Fibroblast of skin of back (primary cell): ENCODE measurements around the gene FUT3.
"Not testable (repeated sequence)": the region's sequence is repeated elsewhere in the genome, so short reads cannot be mapped to it uniquely, and the experiment has no call there.

Source experiments
- DNase-seq: peaks from one replicate; pipeline ENCODE4 v3.0.0-alpha.2; 2013

FUT3 gene

DNA sequence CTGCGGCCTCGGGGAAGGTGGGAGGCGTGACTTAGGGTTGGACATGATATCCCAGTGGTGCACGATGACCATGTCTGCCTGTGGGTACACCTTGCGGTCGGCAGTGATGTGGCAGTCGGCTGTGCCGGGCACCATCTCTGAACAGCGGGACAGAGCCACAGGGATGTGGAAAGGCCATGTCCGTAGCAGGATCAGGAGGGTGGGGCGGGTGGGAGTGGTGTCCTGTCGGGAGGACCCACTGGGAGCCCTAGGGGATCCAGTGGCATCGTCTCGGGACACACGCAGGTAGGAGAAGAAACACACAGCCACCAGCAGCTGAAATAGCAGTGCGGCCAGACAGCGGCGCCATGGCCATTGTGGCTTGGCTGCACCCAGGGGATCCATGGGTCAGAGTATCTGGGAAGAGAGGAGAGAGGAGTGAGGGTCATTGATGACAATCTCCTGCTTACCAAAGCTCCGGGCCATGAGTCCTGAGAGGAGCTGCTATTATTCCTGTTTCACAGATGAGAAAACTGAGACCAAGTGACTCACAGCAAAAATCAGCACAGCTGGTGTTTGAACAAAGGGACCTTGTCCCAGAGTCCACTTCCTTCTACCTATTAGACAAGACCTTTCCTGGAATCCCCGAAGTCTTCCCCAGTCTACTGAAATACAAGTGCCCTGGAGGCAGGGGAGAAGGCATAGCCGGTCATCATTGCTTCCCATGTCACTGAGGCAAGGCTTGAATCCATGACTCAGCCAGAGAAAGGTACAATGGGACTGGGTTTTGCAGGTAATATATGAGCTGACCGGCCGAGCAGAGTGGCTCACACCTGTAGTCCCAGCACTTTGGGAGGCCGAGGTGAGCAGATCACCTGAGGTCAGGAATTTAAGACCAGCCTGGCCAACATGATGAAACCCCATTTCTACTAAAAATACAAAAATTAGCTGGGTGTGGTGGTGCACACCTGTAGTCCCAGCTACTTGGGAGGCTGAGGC is 6.5 kb downstream of the FUT3 start:
- no peak for DNase-seq

- DNase-seq = no peak
These were observed 7.8 kb downstream of the FUT3 start for GRCh38 chr19:5843295-5843927.

GRCh38 chr19:5841735-5842111 is 9.5 kb downstream of the FUT3 start:
- not testable (repeated sequence) for DNase-seq

DNA sequence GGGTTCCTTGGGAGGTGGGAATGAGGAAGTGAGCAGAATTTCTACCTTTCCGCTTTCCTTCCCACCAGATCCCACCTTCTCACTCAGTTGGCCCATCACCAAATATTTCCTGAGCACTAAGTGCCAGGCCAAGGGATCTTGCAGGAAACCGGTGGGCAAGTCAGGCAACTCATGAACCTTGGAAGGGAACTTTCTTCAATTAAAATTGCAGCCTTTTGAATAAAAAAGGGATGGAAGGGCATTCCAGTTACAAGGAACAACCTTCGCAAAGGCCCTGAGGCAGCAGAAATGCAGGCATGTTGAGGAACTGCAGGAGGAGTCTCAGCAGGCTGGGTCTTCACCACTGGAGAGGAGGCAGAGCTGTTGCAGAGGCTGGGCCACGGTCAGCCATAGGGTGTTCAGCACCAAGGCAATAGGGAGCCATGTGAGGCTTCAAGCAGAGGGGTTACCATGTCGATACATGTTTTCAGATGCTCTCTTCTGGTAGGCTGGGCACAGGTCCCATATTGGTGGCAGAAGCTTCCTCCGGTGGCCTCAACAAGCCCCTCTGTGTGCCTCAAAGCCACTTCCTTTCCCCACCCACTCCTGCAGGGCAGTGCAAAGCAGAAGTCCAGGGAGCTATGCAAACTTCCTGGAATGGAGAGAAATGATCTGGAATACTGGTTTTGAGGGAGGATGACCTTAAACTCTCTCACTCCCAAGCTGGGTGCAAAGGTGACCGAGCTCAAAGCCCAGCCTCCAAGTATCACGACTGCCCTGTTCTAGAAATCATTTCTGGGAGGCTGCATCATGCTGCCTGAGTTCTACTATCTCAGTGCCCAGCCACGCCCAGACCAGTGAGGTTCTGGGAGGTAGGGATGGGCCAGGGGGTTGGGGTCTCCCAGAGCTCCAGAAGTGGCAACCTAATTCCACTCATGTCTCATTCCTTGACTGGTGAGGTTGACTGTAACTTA is 11.9 kb downstream of the FUT3 start, which contains the start of gene FUT6:
Gene FUT6 (minus strand): TSS at position 638 of the 953 bp plus-strand sequence. CDS start 7,135 bp downstream, outside the sequence.
- DNase-seq = no peak

DNA sequence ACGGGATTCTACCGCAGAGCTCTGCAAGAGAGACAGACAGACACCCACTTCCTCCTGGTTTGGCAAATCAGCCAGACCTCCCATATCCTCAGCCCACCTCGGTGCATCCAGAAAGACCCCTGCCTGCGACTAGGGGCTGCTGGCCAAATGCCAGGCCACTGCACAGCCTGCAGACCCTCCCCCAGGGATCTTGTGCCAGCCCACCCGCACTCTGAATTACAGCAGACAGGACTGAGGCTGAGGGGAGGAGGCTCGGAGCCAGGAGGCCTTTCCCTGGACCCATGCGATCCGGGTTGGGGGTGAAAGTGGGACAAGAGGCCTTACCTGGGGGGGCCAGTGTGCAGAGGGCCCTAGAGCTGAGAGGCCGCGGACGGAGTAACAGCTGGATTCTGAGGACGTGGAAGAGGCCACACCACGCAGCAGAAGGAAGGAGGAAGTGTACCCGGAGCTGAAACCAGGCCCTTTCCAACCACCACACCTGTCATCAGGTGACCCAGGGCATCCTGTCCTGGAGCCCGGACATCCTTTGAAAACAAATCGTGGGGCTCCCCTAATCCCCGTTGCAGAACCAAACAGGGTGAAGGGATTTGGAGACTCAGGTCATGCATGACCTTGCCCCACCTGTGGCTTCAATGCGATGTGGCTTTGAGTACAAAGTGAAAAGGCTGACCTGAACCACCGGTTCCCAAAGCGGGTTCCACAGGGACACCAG is 12.7 kb downstream of the FUT3 start:
- no peak for DNase-seq

DNA sequence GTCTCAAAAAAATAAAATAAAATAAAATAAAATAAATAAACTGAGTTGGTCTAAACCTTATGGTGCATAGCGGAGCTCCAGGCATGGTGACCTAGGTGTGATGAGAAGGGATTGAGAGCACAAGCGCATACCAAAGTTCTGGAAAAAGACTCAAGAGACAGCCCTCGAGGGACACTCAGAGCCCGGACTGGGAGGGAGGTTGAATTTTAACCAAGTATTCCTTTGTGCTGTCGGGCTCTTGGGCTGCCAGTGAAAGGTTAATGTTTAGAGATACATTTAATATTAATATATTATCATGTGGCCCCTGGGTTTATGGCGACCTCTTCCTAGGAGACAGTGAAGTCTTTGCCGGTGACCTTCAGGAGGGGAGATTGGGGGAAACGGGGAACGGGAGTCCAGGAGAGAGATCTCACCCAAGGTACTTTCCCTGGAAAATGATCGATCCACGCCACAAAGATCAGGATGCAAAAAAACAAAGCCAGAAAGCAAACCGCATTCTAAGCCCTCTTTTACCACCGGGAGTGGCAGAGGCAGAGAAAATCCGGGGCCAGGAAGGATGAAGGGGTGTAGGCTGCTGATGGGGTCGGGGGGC is 13.4 kb downstream of the FUT3 start:
- no peak for DNase-seq

DNA sequence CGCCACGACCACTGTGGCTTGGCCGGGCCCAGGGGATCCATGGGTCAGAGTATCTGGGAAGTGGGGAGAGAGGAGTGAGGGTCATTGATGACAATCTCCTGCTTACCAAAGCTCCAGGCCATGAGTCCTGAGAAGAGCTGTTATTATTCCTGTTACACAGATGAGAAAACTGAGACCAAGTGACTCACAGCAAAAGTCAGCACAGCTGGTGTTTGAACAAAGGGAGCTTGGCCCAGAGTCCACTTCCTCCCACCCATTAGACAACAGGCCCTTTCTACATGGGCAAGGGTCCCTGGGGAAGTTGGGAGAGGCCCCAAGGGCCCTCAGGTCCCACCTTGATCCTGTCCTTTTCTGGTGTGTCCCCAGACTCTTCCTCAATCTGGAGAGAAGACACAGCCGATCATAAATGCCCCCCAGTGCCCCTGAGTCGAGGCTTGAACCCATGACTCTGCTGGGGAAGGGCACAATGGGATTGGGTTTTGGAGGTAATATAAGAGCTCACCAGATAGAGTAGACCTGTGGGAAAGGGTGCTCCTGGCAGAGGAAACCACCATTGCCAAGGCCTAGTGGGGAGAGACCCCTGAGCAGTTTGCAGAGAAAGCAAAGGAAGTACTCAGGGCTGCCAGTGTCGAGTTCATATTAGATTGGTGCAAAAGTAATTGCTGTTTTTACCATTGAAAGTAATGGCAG is 18.6 kb downstream of the FUT3 start:
- no peak for DNase-seq

GRCh38 chr19:5832061-5832460 is 19.2 kb downstream of the FUT3 start:
- no peak for DNase-seq

DNA sequence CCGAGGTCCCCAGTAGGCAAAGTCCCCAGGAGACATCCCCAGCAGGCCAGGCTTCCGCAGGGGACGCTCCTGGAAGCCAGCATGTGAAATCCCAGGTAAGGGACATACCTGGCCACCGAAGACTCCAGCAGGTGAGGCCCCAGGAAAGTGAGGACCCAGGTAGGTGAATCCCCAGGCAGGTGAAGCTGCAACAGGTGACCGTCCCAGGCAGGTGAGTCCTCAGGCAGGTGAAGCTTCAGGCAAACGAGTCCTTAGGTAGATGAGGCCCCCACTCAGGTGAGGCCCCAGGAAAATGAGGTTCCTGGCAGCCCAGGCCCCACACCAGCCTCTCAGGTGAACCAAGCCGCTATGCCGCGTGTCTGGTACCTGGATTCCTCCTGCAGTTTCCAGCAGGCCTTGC is 20.1 kb downstream of the FUT3 start:
- DNase-seq = no peak

- no peak for DNase-seq
These were observed 21.5 kb downstream of the FUT3 start for GRCh38 chr19:5829567-5830310.

DNA sequence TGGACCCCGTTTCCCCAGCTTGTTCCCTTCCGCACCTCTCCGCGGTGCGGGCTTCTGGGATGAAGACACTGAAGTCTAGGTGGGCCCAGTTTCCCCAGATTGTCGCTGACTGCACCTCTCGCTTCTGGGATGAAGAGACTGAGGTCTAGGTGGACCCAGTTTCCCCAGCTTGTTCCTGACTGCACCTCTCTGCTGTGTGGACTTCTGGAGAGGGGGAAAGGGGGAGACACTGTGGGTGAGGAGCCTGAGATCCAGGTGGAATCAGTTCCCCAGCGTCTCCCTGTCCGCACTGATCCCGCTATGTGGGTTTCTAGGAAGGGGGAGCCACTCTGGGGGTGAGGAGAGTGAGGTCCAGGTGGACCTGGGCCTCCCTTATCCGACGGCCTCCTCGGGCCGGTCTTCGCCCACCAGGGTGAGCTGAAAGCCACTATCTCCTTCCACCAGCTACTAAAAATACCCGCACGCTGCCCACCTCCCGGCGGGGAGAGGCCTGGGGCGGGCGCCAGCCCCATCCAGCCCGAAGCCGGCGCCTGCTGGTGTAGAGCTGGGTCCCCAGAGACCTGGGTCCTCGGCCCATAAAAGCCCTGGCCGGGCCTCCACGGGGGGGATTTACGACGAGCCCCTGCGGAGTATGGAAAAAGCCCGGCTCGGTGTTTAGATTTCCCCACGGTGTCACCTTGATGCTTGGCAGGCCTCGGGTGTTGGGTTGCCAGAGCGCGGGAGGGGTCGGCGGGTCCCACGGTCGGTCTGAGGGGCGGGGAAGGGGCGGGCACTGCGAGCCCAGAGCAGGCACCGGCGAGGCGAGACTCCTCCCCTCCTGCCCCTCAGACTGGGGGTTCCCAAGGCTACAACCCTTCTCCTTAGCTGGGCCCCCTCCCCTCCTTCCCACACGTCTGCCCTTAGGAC is 22.3 kb downstream of the FUT3 start:
- DNase-seq = no peak

DNA sequence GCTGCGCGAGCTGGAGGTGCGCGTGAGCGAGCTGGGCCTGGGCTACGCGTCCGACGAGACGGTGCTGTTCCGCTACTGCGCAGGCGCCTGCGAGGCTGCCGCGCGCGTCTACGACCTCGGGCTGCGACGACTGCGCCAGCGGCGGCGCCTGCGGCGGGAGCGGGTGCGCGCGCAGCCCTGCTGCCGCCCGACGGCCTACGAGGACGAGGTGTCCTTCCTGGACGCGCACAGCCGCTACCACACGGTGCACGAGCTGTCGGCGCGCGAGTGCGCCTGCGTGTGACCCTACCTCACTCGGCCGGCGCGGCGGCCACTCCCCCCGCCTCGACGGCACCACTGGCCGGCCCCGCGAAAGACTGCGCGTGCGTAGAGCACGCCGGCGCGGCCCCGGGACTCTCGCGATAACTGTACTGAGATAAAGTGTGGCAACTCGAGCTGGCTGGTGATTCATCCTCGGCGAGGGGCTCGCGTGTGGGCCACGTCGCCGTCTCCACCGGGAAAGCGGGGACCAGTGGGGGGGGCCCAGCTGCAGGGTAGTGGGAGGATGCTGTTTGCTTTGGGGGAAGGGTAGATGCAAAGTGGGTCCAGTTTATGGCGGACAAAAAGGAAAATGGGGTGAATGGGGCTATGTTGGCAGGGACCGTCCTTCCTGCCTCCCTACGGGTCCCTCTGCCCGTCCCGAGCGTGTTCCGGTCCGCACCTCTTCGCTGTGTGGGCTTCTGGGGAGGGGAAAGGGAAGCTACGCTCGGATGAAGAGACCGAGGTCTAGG is 23.2 kb downstream of the FUT3 start:
- peak; percentile 73 for DNase-seq

DNA sequence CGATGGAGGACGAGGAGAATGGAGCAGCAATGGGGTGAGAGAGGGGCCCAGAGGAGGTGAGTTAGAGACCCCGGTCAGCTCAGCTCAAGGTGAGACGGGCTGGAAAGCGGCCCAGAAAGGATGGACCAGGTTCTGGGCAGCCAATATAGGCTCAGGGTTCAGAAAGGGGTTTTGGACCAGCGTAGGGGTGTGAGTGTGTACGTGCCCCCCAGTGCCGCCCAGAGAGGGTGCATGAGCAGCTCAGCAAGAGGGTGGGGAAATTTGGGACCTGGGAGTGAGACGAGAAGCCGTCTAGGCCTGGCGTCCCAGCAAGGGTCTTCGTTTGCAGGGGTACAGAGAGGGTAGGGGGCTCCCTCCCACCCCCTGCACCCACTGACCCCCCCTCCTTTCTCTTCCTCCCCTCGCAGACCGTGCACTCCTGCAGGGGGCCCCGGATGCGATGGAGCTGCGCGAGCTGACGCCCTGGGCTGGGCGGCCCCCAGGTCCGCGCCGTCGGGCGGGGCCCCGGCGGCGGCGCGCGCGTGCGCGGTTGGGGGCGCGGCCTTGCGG is 23.8 kb downstream of the FUT3 start:
- DNase-seq = no peak

- DNase-seq = peak; percentile 20
These were observed 24.5 kb downstream of the FUT3 start for GRCh38 chr19:5826531-5827341.

DNA sequence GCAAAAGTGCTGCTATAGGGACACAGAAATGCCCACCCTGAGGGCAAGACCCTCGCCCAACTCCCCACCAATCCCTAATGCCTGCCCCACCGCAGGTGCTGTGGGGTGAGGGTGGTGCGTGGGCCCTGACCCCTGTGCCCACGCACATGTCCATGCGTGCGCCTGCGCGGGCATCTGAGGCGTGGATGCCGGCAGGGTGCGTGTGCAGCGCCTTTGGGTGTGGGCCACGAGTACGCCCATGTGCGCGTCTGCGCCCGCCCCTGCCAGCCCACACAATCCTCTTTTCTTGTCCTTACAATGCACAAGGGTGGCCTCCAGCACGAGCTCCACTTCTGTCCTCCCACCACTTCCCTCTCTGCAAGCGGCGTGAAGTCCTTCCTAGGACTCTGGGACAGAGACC is 26.1 kb downstream of the FUT3 start:
- DNase-seq = no peak

GRCh38 chr19:5824751-5825150 is 26.5 kb downstream of the FUT3 start:
- DNase-seq = no peak
